GM12878 (cell line): Measurements from ENCODE around the gene FUS. TPM values are rescaled to one million over a fixed set of nuclear protein-coding genes. Genes with fewer than 3 reads are reported as not detected.

Source experiments
- CUX1 ChIP-seq: IDR thresholded peaks from 2 replicates; pipeline ENCODE4 v1.6.1; 2012; ENCODE audit warnings: improper control_type of control experiment, low read depth, low read length; ENCODE audit not compliant: insufficient replicate concordance
- KLF5 ChIP-seq: fragments of 450-650 bp; IDR thresholded peaks from 2 replicates; pipeline ENCODE4 v1.6.1; 2014; ENCODE audit warnings: mild to moderate bottlenecking; ENCODE audit not compliant: partially characterized antibody
- MEF2A ChIP-seq: IDR thresholded peaks from 2 replicates; pipeline ENCODE4 v1.6.1; 2011; ENCODE audit warnings: low read depth, mild to moderate bottlenecking, low read length, moderate library complexity; ENCODE audit not compliant: insufficient read depth
- PRDM15 ChIP-seq: fragments of 450-650 bp; formaldehyde crosslinking; IDR thresholded peaks from 2 replicates; pipeline ENCODE4 v1.4.0; 2020; ENCODE audit warnings: mild to moderate bottlenecking, moderate library complexity
- SRF ChIP-seq, 2 experiments: IDR thresholded peaks; 2 replicates each; pipeline ENCODE4 v1.6.1; 2011; ENCODE audit warnings: low read depth in 2 of 2, low read length in 2 of 2, mild to moderate bottlenecking in 1 of 2, moderate library complexity in 1 of 2
- STAT1 ChIP-seq: fragments of 450-650 bp; conservative IDR thresholded peaks from 2 replicates; pipeline ENCODE4 v1.6.1; 2014; ENCODE audit warnings: antibody characterized with exemption, mild to moderate bottlenecking
- ZBTB40 ChIP-seq: fragments of 450-650 bp; IDR thresholded peaks from 2 replicates; pipeline ENCODE4 v1.6.1; 2016; ENCODE audit warnings: mild to moderate bottlenecking, moderate library complexity, borderline replicate concordance
- ZNF274 ChIP-seq: IDR thresholded peaks from one replicate; pipeline ENCODE4 v1.8.0; 2011; ENCODE audit not compliant: insufficient read length, insufficient read depth
- polyA plus RNA-seq, 11 experiments: library from polyadenylated mRNA; depleted of rRNA in 4 of 11; unstranded in 6 of 11; stranded (reverse) in 5 of 11; fragments of >200 nt; fragmentation: Nextera tagmentation in 4 of 11; fragmentation: Illumina TruSeq in 1 of 11; extraction: Ambion mirVana in 4 of 11; extraction: Trizol in 1 of 11; gene quantifications; 1 replicate in 1 of 11; 2 replicates in 10 of 11; pipeline versions ENCODE4 v1.2.1 to v1.2.3, GENCODE V29; 2011 to 2016; ENCODE audit warnings: inconsistent platforms in 2 of 11, missing spikeins in 2 of 11, low read depth in 1 of 11
- total RNA-seq, 4 experiments: library from RNA; depleted of rRNA in 3 of 4; stranded (reverse); fragments of >200 nt in 3 of 4; fragmentation: Illumina TruSeq in 1 of 4; extraction: Trizol in 1 of 4; gene quantifications; 2 replicates each; pipeline versions ENCODE4 v1.2.1 to v1.2.3, GENCODE V29; 2013 to 2021

The FUS gene
- total and polyA plus RNA-seq, 10 of the 15 experiments (the other 5 are each of a cell fraction or from before 2014, with no cell fraction given) = 46.8 to 521 (median 347) TPM

DNA sequence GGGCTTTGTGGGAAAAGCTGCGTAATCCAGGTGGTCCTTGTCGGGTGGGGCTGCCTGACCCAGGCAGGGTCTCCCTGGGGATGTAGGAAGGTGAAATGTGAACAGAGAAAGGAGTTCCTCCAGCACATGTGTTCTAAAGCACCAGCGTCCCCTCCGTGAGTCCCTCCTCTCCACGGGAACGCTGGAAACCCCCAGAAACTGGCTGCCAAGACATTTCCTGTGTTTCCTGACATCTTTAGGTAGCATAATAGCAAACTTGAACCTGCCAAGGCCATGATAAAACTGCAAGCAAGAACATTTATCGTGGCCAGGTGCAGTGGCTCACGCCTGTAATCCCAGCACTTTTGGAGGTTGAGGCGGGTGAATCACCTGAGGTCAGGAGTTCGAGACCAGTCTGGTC is 49.6 kb downstream of the FUS start (continued):
- TF ChIP-seq ZBTB40 = no peak
- no peak for TF ChIP-seq MEF2A
- TF ChIP-seq ZNF274 = no peak
- TF ChIP-seq PRDM15 = no peak
- no peak for TF ChIP-seq KLF5
- TF ChIP-seq SRF (IDR thresholded peaks at IDR 0.05; ENCODE audit: low read depth in 2 of 2, low read length in 2 of 2) = no peak
- TF ChIP-seq STAT1 = no peak
- TF ChIP-seq CUX1 = no peak
- TF ChIP-seq, all 136 proteins: peak for 0
